DOHH2 (cell line): Measurements from ENCODE around the gene EVL.

ENCODE experiments used
- H3F3A ChIP-seq: fragments of 200-600 bp; sonication (generic), shearing (Covaris generic); 2 replicates; pipeline ENCODE4 v1.6.0; 2016; ENCODE audit warnings: antibody characterized with exemption, mild to moderate bottlenecking; ENCODE audit not compliant: control insufficient read depth, insufficient read depth
- H3K27ac ChIP-seq: fragments of 200-600 bp; sonication (generic); 2 replicates; pipeline ENCODE4 v1.5.1; 2014; ENCODE audit warnings: low read depth, mild to moderate bottlenecking, low read length, moderate library complexity
- H3K27me3 ChIP-seq: fragments of 200-600 bp; sonication (generic); 2 replicates; pipeline ENCODE4 v1.6.1; 2014; ENCODE audit warnings: mild to moderate bottlenecking, low read length, mixed read lengths; ENCODE audit not compliant: control insufficient read depth
- H3K36me3 ChIP-seq: fragments of 200-600 bp; sonication (generic); 2 replicates; pipeline ENCODE4 v1.6.1; 2014; ENCODE audit warnings: mild to moderate bottlenecking, low read length, moderate library complexity, mixed read lengths; ENCODE audit not compliant: control insufficient read depth
- H3K4me1 ChIP-seq: fragments of 200-600 bp; sonication (generic); 2 replicates; pipeline ENCODE4 v1.6.1; 2014; ENCODE audit warnings: mild to moderate bottlenecking, low read length, mixed read lengths; ENCODE audit not compliant: control insufficient read depth
- H3K4me2 ChIP-seq: fragments of 200-600 bp; sonication (generic); 2 replicates; pipeline ENCODE4 v1.6.0; 2014; ENCODE audit warnings: mild to moderate bottlenecking, low read length, moderate library complexity
- H3K4me3 ChIP-seq: fragments of 200-600 bp; sonication (generic); 2 replicates; pipeline ENCODE4 v1.5.1; 2014; ENCODE audit warnings: mild to moderate bottlenecking, low read length, mixed read lengths
- H3K79me2 ChIP-seq: fragments of 200-600 bp; sonication (generic); 2 replicates; pipeline ENCODE4 v1.6.1; 2014; ENCODE audit warnings: mild to moderate bottlenecking, low read length, mixed read lengths; ENCODE audit not compliant: control insufficient read depth
- H3K9me2 ChIP-seq: fragments of 200-600 bp; sonication (generic); replicated peaks from 2 replicates; pipeline ENCODE4 v1.6.1; 2014; ENCODE audit warnings: mild to moderate bottlenecking, low read length, mixed read lengths; ENCODE audit not compliant: control insufficient read depth
- H3K9me3 ChIP-seq: fragments of 200-600 bp; sonication (generic); 2 replicates; pipeline ENCODE4 v1.6.1; 2014; ENCODE audit warnings: antibody characterized with exemption, low read length, mixed read lengths; ENCODE audit not compliant: control insufficient read depth, insufficient read depth
- H4K20me1 ChIP-seq: fragments of 200-600 bp; sonication (generic); 2 replicates; pipeline ENCODE4 v1.6.0; 2014; ENCODE audit warnings: low read depth, mild to moderate bottlenecking, antibody characterized with exemption, low read length, moderate library complexity; ENCODE audit not compliant: control insufficient read depth, insufficient read depth
- CTCF ChIP-seq: fragments of 200-600 bp; sonication (generic); IDR thresholded peaks from one replicate; pipeline ENCODE4 v1.5.1; 2014; ENCODE audit warnings: antibody characterized with exemption, mild to moderate bottlenecking, low read depth, low read length; ENCODE audit not compliant: poor library complexity, severe bottlenecking
- EZH2phosphoT487 ChIP-seq: fragments of 200-600 bp; sonication (generic); IDR thresholded peaks from 2 replicates; pipeline ENCODE4 v1.6.1; 2017; ENCODE audit warnings: borderline replicate concordance, mild to moderate bottlenecking, antibody characterized with exemption, low read length, moderate library complexity, mixed read lengths

The EVL gene

DNA sequence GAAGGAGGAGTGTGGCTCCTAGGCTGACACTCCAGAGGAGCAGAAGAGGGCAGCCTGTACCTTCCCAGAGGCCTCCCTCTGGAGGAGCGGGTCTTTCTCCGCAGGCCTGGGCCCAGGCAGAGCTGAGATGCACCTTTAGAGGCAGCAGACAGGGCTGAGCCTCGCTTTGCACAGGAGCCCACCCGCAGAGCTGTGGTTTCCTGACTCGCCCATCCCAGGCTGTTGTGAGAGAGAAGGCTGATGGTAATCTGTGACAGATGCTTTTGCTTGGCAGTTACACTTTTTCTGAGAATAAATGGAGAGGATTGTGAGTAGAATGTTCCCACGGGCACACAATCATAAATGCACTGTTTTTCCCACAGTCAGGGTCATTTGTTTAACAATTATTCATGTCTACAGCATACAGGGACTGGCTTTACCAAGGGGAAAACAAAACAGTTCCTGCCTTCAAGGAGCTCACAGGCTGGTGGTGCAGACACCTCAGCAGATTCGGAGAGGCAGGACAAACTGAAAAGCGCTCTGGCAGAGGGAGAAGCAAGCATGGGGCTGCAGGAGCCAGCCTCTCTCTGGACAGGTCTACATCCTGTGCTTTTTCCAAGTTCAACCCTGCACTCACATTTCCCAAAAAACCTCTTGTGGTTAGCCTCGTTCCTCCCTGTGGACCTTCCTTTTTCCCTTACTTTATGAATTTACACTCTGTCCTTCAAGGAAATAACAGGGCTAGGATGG lies 13.9 kb downstream of the EVL start:
- H3K4me3 ChIP-seq: no peak overlapping the region
- TF ChIP-seq CTCF (no peak), EZH2phosphoT487 (no peak)
- H3K36me3 ChIP-seq: no peaks in the 10 kb centered on the region
- no peaks in the 10 kb centered on the region for H4K20me1 ChIP-seq
- no peaks in the 10 kb centered on the region for H3K9me3 ChIP-seq
- no peaks in the 10 kb centered on the region for H3K9me2 ChIP-seq
- H3K27me3 ChIP-seq: no peaks in the 10 kb centered on the region
- H3F3A ChIP-seq: no peaks in the 10 kb centered on the region
- no peaks in the 10 kb centered on the region for H3K4me1 ChIP-seq
- H3K4me2 ChIP-seq: no peak overlapping the region
- H3K79me2 ChIP-seq: no peaks in the 10 kb centered on the region
- H3K27ac ChIP-seq: no peak overlapping the region

DNA sequence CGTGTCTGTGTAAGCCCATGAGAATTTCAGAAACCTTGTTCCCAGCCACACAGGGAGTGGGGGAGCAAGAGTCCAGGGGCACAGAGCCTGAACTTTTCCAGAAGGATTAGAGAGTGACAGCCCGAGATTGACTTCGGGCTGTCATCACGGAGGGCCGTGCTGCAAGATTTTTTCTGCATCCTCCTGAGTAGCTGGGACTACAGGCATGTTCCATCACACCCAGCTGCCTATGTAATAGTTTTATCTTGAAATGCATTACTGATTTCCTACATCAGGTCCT lies 14.4 kb downstream of the EVL start:
- no peak overlapping the region for H3K4me2 ChIP-seq
- no peaks in the 10 kb centered on the region for H4K20me1 ChIP-seq
- H3K27me3 ChIP-seq: no peaks in the 10 kb centered on the region
- H3K4me3 ChIP-seq: no peak overlapping the region
- no peaks in the 10 kb centered on the region for H3K79me2 ChIP-seq
- no peak for TF ChIP-seq EZH2phosphoT487
- TF ChIP-seq CTCF: no peak
- no peaks in the 10 kb centered on the region for H3K9me2 ChIP-seq
- H3K4me1 ChIP-seq: no peaks in the 10 kb centered on the region
- H3F3A ChIP-seq: no peaks in the 10 kb centered on the region
- H3K27ac ChIP-seq: no peak overlapping the region
- no peaks in the 10 kb centered on the region for H3K9me3 ChIP-seq
- no peaks in the 10 kb centered on the region for H3K36me3 ChIP-seq

GRCh38 chr14:100080206-100080605 lies 15.0 kb downstream of the EVL start:
- Histone ChIP-seq H3F3A (no peaks in the 10 kb centered on the region), H3K27ac (no peak overlapping the region), H3K36me3 (no peaks in the 10 kb centered on the region), H4K20me1 (no peaks in the 10 kb centered on the region), H3K79me2 (no peaks in the 10 kb centered on the region), H3K4me3 (no peak overlapping the region), H3K9me3 (no peaks in the 10 kb centered on the region), H3K4me1 (no peaks in the 10 kb centered on the region), H3K27me3 (no peaks in the 10 kb centered on the region), H3K9me2 (no peaks in the 10 kb centered on the region), H3K4me2 (no peak overlapping the region)
- TF ChIP-seq CTCF (no peak), EZH2phosphoT487 (no peak)
